ENCODE measurements around the gene ADTRP. TPM values are rescaled to one million over a fixed set of nuclear protein-coding genes. Genes with fewer than 3 reads are reported as not detected.

ADTRP gene
- total RNA-seq, 3 donors from 2014 or later: 68.5 to 239 (median 91.9) TPM

GRCh38 chr6:11796829-11797228 lies 18.2 kb upstream of the ADTRP start:
- ATAC-seq: no peak
- H3K4me1 ChIP-seq (ENCODE audit: low read depth): no peaks in the 10 kb centered on the region
- intact Hi-C loops (cut with DNase I, micrococcal nuclease): no loop called here
- H3K9me3 ChIP-seq: no peaks in the 10 kb centered on the region
- TF ChIP-seq, protein P1, sequence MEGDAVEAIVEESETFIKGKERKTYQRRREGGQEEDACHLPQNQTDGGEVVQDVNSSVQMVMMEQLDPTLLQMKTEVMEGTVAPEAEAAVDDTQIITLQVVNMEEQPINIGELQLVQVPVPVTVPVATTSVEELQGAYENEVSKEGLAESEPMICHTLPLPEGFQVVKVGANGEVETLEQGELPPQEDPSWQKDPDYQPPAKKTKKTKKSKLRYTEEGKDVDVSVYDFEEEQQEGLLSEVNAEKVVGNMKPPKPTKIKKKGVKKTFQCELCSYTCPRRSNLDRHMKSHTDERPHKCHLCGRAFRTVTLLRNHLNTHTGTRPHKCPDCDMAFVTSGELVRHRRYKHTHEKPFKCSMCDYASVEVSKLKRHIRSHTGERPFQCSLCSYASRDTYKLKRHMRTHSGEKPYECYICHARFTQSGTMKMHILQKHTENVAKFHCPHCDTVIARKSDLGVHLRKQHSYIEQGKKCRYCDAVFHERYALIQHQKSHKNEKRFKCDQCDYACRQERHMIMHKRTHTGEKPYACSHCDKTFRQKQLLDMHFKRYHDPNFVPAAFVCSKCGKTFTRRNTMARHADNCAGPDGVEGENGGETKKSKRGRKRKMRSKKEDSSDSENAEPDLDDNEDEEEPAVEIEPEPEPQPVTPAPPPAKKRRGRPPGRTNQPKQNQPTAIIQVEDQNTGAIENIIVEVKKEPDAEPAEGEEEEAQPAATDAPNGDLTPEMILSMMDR (IDR thresholded peaks at IDR 0.05): no peak
- H3K36me3 ChIP-seq (ENCODE audit: low read depth): no peaks in the 10 kb centered on the region
- DNase-seq: no peak
- no peak overlapping the region for H3K4me3 ChIP-seq

- DNase-seq (no peak), ATAC-seq (no peak)
- no peak overlapping the region for H3K4me3 ChIP-seq
- no peaks in the 10 kb centered on the region for H3K9me3 ChIP-seq
- intact Hi-C loops (cut with DNase I, micrococcal nuclease): no loop called here
- TF ChIP-seq, protein P1 (IDR thresholded peaks at IDR 0.05): no peak
- no peaks in the 10 kb centered on the region for H3K36me3 ChIP-seq (ENCODE audit: low read depth)
- H3K4me1 ChIP-seq (ENCODE audit: low read depth): no peaks in the 10 kb centered on the region
Measured at GRCh38 chr6:11795403-11795802, 16.8 kb upstream of the ADTRP start.

- no peak for DNase-seq
- no peak for ATAC-seq
- no peak overlapping the region for H3K4me3 ChIP-seq
- intact Hi-C loops (cut with DNase I, micrococcal nuclease): no loop called here
- TF ChIP-seq, protein P1 (IDR thresholded peaks at IDR 0.05): no peak
- H3K4me1 ChIP-seq (ENCODE audit: low read depth): no peaks in the 10 kb centered on the region
- H3K36me3 ChIP-seq (ENCODE audit: low read depth): no peaks in the 10 kb centered on the region
- no peaks in the 10 kb centered on the region for H3K9me3 ChIP-seq
Measured at GRCh38 chr6:11793277-11793676, 14.7 kb upstream of the ADTRP start.

DNA sequence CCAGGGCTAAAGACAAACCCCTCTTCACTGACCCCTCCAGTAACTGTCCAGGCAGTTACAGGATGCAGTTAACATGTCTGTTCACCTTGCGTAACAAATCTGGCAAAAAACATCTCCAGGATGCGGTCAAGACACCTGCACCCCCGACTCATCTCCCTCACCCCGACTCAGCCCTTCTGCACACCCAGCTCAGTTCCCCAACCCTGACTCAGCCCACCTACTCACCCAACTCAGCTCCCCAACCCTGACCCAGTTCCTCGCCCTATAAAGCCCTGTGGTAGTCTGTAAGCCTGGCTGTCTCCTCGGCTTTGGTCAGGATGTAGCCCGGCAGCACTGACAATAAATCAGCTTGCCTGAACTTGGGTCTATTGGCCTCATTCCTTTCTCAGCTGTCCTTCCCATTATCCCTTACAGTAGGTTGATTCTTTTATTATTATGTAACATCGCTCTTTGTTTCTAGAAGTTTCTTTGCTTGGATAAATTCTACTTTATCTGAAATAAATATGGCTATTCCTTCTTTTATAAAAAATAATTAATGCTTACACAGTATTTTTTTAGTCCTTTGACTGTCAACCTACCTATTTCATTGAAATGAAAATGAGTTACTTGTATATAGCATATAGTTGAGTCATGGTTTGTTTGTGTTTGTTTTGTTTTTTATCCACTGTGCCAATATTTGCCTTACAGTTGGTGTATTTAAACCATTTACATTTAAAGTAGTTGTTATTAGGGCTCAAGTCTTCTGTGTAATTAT lies 12.9 kb upstream of the ADTRP start:
- intact Hi-C loops (cut with DNase I, micrococcal nuclease): no loop called here
- ATAC-seq (no peak), DNase-seq (no peak)
- TF ChIP-seq, protein P1 (IDR thresholded peaks at IDR 0.05): no peak
- Histone ChIP-seq H3K4me3 (no peak overlapping the region), H3K9me3 (no peaks in the 10 kb centered on the region), H3K36me3 (ENCODE audit: low read depth) (no peaks in the 10 kb centered on the region), H3K4me1 (ENCODE audit: low read depth) (no peaks in the 10 kb centered on the region)

DNA sequence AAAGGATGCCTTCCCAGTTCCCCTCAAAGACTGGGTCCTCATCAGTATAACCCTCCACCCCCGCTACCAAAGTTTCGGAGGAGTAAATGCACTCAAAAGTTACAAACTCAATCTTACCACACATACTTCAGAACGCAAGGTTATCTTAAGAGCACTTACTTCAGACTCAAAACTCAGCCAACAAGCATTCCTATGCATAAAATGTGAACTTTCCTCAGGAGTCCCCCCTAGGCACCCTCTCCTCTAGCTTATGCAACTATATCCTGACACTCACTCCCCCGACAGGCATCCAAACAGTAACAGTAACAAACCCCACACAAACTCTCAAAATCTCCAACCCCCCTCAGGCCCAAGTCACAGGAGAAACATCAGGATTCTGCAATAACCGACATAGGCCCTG lies 11.1 kb upstream of the ADTRP start:
- Histone ChIP-seq H3K4me1 (ENCODE audit: low read depth) (no peaks in the 10 kb centered on the region), H3K9me3 (no peaks in the 10 kb centered on the region), H3K36me3 (ENCODE audit: low read depth) (no peaks in the 10 kb centered on the region), H3K4me3 (no peak overlapping the region)
- intact Hi-C loops (cut with DNase I, micrococcal nuclease): no loop called here
- TF ChIP-seq, protein P1 (IDR thresholded peaks at IDR 0.05): no peak
- no peak for ATAC-seq
- no peak for DNase-seq
